GM21737 (cell line): ENCODE measurements around the gene DGCR8.
"Not testable (repeated sequence)": the region's sequence is repeated elsewhere in the genome, so short reads cannot be mapped to it uniquely, and the experiment has no call there.

Experiments
- ATAC-seq: cut with Tn5 transposase; IDR thresholded peaks from one replicate; pipeline ENCODE4 v1.9.1; 2021; ENCODE audit warnings: mild to moderate bottlenecking, moderate library complexity; ENCODE audit not compliant: unreplicated experiment

The DGCR8 gene

GRCh38 chr22:20065896-20066616, 14.0 kb upstream of the DGCR8 start:
- no peak for ATAC-seq

- no peak for ATAC-seq
These were observed 13.2 kb upstream of the DGCR8 start for GRCh38 chr22:20066617-20067383.

- not testable (repeated sequence) for ATAC-seq
These were observed 12.7 kb upstream of the DGCR8 start for GRCh38 chr22:20067384-20067682.

GRCh38 chr22:20068640-20069039, 11.4 kb upstream of the DGCR8 start:
- ATAC-seq: no peak

GRCh38 chr22:20069331-20070042, 10.6 kb upstream of the DGCR8 start:
- no peak for ATAC-seq

- no peak for ATAC-seq
These were observed 8.5 kb upstream of the DGCR8 start for GRCh38 chr22:20071524-20071972.

DNA sequence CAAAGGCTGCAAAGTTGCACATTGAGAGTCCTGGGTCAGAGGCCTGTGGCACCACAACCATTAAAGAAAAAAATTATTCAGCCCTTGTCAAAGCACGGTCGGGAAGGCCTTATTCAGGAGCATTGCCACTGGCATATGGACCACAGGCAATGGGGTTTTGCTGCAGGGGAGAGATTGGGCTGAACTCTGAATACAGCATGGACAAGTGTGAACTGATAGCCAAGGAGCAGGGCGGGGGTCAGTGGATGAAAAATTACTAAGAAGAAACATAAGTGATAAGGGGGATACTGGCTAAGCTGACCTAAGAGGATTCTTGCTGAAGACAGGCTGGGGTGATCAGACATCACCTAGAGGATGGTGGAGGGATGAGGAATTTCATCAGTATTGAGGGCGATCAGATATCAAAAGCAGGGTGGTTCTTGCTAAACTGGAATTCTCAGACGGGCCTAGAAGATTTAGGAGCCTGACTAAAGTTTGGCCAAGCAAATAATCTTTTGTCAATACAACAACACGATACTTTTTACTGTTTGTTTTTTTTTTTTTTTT, 3.3 kb upstream of the DGCR8 start:
- ATAC-seq: no peak

- peak; percentile 59 for ATAC-seq
These were observed 369 bp downstream of the DGCR8 start for GRCh38 chr22:20080445-20080775.

GRCh38 chr22:20080776-20081654, 974 bp downstream of the DGCR8 start:
- no peak for ATAC-seq

DNA sequence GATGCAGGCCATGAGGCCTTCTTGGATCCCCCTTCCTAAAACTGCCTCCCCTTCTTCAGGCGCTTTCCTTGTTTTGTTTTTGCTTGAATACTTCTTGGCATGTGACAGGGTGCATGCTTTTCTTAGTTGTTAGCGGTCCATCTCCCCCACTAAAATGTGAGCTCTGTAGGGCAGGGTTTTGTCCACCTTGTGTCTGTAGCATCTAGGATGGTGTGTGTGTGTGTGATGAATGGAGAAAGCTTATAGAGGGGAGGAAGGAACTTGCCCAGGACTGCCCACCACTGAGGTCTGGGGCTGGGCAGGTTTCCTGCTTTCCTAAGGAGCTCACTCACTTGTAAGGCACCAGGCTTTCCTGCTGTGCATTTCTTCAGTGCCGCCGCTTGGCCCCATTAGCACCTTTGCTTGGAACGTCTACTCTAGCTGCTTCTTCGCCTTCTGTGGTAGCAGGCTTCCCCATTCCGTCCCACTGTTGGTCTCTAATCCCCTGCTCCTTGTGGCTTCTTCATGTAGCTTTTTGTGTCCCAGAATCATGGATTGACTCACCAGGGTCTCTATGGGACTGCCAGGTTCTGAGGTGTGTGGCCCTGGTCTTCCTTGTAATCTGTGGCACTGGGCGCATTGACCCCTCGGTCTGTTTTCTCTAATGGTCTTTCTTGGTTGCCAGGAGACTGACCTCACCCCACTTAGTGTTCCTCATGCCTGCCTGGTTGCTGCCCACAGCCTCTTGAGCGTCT, 3.3 kb downstream of the DGCR8 start:
- ATAC-seq: no peak

GRCh38 chr22:20083891-20084546, 4.0 kb downstream of the DGCR8 start:
- no peak for ATAC-seq

DNA sequence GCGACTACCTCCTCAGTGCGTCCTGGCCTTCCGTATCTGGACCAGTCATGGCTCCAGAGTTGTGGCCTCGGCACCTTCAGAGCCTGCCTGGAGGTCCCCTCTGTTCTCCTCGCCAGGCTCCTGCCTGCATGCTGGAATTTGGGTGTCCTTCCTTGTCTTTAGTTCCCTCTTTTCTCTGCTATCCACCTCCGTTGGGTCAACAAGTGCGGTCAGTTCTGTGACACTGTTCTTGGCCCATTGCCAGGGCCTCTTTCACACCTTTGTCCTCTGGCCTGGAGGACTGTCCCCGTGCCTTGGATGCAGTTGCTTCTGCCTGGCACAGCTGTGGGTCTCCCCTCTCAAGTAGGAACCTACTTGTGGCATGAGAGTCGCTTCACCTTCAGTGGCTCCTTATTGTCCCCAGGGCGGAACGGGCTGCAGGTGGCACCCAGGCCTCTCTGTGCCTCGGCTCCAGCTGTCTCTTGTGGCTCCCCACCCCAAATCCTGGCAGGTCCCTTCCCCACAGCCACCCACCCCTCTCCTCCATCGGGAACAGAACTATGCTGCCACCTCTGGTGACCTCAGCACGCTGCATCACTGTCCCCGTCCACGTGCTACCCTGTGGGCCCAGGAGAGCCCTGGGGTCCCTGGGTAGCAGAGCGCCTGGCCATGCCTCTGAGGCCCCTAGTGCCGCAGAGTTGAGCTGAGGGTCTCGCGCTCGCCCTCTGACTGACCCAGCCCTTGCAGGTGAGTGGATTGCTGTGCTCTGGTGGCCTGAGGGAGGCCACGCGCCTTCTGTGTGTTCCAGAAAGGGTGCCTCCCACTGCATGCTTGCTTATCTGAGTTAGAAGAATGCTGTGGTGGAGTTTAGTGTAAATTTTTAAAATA, 4.7 kb downstream of the DGCR8 start:
- no peak for ATAC-seq

GRCh38 chr22:20085651-20086050, 5.6 kb downstream of the DGCR8 start:
- ATAC-seq: no peak

DNA sequence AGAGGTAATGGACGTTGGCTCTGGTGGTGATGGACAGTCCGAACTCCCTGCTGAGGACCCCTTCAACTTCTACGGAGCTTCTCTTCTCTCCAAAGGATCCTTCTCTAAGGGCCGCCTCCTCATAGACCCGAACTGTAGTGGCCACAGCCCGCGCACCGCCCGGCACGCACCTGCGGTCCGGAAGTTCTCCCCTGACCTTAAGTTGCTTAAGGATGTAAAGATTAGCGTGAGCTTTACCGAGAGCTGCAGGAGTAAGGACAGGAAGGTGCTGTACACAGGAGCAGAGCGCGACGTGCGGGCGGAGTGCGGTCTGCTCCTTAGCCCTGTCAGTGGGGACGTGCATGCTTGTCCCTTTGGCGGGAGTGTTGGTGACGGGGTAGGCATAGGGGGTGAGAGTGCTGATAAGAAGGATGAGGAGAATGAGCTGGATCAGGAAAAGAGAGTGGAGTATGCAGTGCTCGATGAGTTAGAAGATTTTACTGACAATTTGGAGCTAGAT, 6.1 kb downstream of the DGCR8 start:
- no peak for ATAC-seq

DNA sequence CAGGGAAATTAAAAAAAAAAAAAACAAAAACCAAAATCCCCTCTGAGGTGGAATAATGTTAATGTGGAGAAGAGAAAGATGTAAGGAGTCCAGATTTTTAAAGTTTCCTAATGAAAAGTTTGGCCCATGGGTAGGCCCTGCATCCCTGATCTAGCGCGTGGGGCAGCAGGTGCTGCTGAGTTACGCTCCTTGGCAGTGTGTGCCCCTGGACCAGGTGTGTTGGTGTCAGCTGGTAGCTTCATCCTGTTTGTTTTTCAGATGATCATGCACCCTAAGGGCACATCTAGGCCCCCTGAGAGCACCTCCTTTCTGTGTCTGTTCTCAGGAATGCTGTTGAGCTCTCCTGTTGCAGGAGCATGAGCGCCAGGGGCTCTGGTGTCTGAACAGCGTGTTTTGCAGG, 6.7 kb downstream of the DGCR8 start:
- no peak for ATAC-seq

DNA sequence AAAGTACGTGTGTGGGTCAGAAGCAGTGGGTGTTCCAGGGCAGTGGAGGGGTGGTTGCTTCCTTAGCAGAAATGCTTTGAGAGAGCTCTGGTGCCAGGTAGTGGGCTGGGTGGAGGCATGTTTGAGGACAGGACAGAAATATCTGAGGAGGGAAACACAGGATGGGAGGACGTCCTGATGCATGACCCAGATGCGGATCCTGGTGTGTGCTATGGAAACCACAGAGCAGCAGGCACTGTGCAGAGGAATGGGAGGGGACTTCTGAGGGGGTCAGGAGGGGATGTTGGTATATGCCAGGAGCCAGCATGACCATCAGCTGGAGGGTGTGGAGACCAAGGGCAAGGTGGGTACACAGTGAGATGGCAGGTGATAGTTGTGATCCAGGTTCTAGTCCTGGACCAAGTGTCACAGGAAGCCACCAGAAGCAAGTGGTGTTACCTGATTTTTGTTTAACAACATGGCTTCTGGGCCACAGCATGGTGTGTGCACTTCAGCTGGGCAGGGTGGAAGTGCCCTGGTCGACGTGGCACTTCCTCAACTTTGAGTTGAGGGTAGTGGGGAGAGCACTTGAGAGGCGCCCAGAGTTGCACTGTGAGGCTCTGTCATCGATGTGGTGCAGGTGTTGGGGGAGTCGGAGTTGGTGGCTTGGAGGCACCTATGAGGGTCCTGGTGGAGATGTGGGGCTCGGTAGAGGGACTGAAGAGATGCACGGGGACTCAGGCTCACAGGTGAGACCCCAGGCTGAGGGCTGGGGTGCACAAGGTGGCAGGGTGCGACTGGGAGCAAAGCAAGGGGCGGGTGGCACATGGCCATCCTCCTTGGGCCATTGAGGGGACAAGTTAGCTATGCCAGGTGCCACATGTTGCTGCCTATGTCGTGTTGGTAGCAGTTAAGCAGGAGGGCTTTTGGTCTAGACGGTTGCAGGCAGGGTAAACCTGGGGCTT, 7.5 kb downstream of the DGCR8 start:
- ATAC-seq: no peak

DNA sequence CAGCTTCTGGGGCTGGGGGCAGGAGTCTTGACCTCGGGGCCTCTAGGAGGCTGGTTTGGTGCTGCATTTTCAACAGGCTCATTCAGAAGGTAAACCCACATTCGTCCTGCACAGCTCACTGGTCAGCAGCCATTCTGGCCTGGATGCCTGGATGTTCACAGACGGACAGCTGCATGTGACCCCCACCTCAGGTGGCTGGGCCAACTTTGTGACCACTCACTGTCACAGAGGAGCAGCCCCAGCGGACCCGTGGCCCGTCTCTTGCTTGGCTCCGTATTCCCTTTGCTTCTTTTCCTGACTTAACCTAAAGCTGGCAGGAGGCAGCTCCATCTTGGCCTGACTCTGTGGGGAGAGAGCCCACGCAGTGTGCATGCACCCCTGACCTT, 8.2 kb downstream of the DGCR8 start:
- no peak for ATAC-seq
